PFSK-1 (cell line): ENCODE results near the gene PJA2.

Experiments
- POLR2AphosphoS5 ChIP-seq: IDR thresholded peaks from 2 replicates; pipeline ENCODE4 v1.6.1; 2012; ENCODE audit warnings: low read depth, mild to moderate bottlenecking, control low read depth, low read length, moderate library complexity
- REST ChIP-seq, 2 experiments: IDR thresholded peaks; 2 replicates each; pipeline versions ENCODE4 v1.6.1 to v1.8.0; 2011 to 2012; ENCODE audit warnings: low read depth in 2 of 2, low read length in 2 of 2, control low read depth in 1 of 2, inconsistent platforms in 1 of 2, mild to moderate bottlenecking in 1 of 2, moderate library complexity in 1 of 2; ENCODE audit not compliant: insufficient read depth in 1 of 2
- TAF1 ChIP-seq: IDR thresholded peaks from 2 replicates; pipeline ENCODE4 v1.6.1; 2012; ENCODE audit warnings: low read length, control low read depth, borderline replicate concordance; ENCODE audit not compliant: insufficient read depth

- TF ChIP-seq TAF1 (no peak), REST (IDR thresholded peaks at IDR 0.05; ENCODE audit: insufficient read depth in 1 of 2, low read depth in 2 of 2, low read length in 2 of 2) (no peak), POLR2AphosphoS5 (no peak)
These were observed 85.4 kb downstream of the PJA2 start for GRCh38 chr5:109324351-109324750.
